ES-I3 (cell line): ENCODE results near the gene ODF2.
"Not testable (repeated sequence)": the region's sequence is repeated elsewhere in the genome, so short reads cannot be mapped to it uniquely, and the experiment has no call there.

Source experiments
- H3K36me3 ChIP-seq: 2 replicates; pipeline ENCODE4 v1.6.1; 2013; ENCODE audit warnings: mild to moderate bottlenecking, low read length, control low read depth, moderate library complexity; ENCODE audit not compliant: insufficient read depth
- H3K4me1 ChIP-seq: 2 replicates; pipeline ENCODE4 v1.6.1; 2013; ENCODE audit warnings: mild to moderate bottlenecking, control low read depth, low read length; ENCODE audit not compliant: insufficient read depth
- H3K9ac ChIP-seq: 2 replicates; pipeline ENCODE4 v1.6.1; 2013; ENCODE audit warnings: low read depth, mild to moderate bottlenecking, low read length, moderate library complexity
- H3K9me3 ChIP-seq: 2 replicates; pipeline ENCODE4 v1.6.1; 2013; ENCODE audit warnings: mild to moderate bottlenecking, low read length, moderate library complexity; ENCODE audit not compliant: control insufficient read depth, insufficient read depth

ODF2 gene

DNA sequence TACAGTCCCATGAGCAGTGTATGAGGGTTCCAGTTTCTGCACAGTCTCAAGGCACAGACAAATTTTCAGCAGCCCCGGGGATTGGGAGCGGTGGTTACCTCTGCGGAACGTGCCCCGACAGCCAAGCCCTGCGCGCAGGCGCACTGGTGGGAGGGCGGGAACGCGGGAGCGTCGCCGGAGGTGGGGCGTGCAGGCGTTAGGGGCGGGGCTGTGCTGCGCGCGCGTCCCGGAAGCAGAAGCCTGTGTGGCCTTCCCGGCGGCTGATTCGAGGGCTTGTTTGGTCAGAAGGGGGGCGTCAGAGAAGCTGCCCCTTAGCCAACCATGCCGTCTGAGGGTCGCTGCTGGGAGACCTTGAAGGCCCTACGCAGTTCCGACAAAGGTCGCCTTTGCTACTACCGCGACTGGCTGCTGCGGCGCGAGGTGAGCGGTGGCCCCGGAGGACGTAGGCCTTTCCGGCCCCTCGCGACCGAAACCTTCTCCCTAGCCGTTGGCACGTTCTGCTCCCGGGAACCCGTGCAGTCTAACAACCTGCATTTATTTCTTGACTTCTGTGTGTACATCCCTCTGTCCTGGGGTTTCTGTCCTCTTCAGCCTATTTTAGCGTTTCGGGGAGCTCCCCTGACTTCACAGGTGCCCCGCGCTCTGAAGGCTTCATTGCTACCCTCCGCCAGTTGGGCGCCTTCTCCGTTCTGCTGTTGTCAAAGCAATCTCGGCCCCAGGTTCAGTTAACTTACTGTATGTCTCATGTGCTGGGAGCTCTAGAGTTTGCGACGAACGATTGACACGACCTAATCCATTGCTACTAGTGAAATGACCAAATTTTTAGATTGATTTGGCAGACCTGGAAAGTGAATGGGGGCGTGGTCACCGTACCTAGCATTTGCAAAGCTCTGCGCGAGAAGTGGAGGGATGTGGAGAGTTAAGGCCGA is 48.9 kb downstream of the ODF2 start, which contains the start of gene GLE1:
GLE1 (plus strand) TSS at position 235 of the 929 bp plus-strand sequence; CDS start at position 322, 87 bp downstream.
- H3K9ac ChIP-seq = peak within 1 kb of the TSS; percentile 83
- H3K4me1 ChIP-seq = peaks cover 5% of the 10 kb centered on the region; the same call in 1 of the 2 replicates
- H3K36me3 ChIP-seq = peaks cover 2% of the 10 kb centered on the region; the same call in 1 of the 2 replicates
- no peaks in the 10 kb centered on the region for H3K9me3 ChIP-seq

DNA sequence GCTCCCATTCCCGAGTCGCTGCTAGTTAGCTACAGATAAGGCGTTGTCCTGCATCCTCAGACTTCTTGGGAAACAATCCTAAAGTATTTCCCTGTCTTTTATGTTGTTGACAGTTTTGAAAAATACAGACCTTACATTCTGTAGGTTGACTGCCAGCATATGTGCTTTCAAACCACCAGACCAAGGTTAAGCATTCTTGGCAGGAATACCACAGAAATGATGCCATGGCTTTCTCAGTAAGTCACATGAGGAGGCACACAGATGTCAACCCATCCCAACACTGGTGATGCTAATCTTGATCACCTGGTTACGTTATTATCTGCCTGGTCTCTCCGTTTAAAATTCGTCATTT is 49.6 kb downstream of the ODF2 start:
- H3K4me1 ChIP-seq = peaks cover 5% of the 10 kb centered on the region; the same call in 1 of the 2 replicates
- peaks cover 2% of the 10 kb centered on the region; the same call in 1 of the 2 replicates for H3K36me3 ChIP-seq
- H3K9me3 ChIP-seq = no peaks in the 10 kb centered on the region
- H3K9ac ChIP-seq = peak overlapping the region; percentile 83; the same call in 1 of the 2 replicates

DNA sequence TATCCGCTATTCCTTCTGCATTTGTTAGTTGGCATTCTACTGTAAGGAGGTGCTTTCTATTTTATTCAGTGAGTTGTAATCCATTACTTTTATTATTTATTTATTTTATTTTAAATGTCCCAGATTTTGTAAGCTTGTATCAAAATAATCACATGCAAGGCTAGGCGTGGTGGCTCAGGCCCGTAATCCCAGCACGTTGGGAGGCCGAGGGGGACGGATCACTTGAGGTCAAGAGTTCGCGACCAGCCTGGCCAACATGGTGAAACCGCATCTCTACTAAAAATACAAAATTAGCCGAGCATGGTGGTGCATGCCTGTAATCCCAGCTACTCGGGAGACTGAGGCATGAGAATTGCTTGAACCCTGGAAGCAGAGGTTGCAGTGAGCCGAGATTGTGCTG is 50.1 kb downstream of the ODF2 start:
- H3K36me3 ChIP-seq, H3K4me1 ChIP-seq, H3K9ac ChIP-seq: not testable (repeated sequence)

DNA sequence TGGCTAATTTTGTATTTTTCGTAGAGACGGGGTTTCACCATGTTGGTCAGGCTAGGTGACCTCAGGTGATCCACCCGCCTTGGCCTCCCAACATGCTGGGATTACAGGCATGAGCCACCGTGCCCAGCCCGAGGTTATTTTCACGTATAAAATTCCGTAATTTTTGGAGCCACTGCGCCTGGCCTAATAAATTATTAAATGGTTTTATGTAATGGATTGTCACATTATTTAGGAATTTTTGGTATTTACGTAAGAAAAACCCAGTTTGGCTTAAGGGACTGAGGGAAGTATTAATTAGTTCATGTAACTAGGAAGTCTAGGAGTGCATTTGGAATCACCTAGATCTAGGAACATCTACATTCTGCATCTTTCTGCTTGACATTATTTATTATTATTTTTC is 57.0 kb downstream of the ODF2 start:
- peaks cover 5% of the 10 kb centered on the region for H3K36me3 ChIP-seq
- no peaks in the 10 kb centered on the region for H3K4me1 ChIP-seq

More for the DNA sequence above, 50.1 kb downstream of the ODF2 start:
- H3K9me3 ChIP-seq = not testable (repeated sequence)

DNA sequence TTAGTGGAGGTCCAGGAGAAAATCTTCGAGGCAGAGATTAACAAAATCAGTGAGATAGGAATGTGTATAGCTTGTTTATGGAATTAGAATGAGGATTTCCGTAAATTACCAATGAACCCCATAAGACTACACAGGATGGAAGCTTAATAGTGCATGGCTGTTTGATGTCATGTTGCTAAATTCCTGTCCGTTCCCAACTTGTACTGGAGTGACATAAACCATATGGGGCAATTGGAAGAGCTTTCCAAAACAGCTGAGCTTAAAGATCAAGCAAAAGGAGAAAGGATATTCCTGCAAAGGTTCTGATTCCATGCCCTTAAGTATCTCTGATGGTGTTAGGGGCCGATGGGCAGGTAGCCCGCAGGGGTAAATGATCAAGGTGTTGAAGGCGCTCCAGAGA is 66.2 kb downstream of the ODF2 start:
- H3K4me1 ChIP-seq = no peaks in the 10 kb centered on the region
- no peaks in the 10 kb centered on the region for H3K9me3 ChIP-seq
- H3K36me3 ChIP-seq = no peaks in the 10 kb centered on the region
- no peak overlapping the region for H3K9ac ChIP-seq

More for the DNA sequence above, 57.0 kb downstream of the ODF2 start:
- Histone ChIP-seq H3K9me3 (no peaks in the 10 kb centered on the region), H3K9ac (no peak overlapping the region)

DNA sequence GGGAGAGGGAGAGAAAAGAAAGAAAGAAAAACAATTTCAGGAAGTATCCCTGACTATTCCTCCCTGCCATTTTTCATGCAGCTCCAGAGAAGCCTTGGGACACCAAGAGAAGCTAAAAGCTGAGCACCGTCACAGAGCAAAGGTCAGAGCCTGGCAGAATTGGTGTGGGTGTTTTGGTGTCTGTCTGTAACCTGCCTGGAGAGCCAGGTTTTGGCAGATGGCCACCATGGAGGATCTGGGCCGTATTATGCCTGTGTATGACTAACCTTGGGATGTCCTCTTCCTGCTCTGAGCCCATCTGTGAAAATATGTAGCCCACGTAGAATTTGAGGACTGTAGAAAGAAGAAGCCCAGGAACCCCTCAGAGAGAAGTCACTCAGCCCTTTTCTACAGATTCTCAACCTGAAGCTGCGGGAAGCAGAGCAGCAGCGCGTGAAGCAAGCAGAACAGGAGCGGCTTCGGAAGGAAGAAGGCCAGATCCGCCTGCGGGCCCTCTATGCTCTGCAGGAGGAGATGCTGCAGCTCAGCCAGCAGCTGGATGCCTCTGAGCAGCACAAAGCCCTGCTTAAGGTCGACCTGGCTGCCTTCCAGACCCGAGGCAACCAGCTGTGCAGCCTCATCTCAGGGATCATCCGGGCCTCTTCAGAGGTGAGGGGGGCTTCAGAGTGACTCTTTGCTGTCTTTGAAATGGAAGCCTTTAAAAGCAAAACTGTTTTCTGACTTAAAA is 67.6 kb downstream of the ODF2 start:
- H3K4me1 ChIP-seq = no peaks in the 10 kb centered on the region
- no peaks in the 10 kb centered on the region for H3K9me3 ChIP-seq
- no peak overlapping the region for H3K9ac ChIP-seq
- H3K36me3 ChIP-seq = no peaks in the 10 kb centered on the region

DNA sequence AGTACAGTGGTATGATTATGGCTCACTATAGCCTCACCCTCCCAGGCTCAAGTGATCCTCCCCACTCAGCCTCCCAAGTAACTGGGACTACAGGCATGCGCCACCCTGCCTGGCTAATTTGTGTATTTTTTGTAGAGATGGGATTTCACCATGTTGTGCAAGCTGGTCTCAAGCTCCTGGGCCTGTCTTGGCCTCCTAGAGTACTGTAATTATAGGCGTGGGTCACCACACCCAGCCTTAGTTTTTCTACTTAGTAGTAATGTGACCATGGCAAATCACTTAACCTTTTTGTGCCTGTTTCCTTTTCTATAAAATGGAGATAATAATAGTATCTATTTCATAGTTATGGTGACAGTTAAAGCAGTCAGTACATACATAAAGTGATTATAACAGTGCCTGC is 70.9 kb downstream of the ODF2 start:
- no peak overlapping the region for H3K9ac ChIP-seq
- no peaks in the 10 kb centered on the region for H3K36me3 ChIP-seq
- H3K4me1 ChIP-seq = no peaks in the 10 kb centered on the region
- H3K9me3 ChIP-seq = no peaks in the 10 kb centered on the region

DNA sequence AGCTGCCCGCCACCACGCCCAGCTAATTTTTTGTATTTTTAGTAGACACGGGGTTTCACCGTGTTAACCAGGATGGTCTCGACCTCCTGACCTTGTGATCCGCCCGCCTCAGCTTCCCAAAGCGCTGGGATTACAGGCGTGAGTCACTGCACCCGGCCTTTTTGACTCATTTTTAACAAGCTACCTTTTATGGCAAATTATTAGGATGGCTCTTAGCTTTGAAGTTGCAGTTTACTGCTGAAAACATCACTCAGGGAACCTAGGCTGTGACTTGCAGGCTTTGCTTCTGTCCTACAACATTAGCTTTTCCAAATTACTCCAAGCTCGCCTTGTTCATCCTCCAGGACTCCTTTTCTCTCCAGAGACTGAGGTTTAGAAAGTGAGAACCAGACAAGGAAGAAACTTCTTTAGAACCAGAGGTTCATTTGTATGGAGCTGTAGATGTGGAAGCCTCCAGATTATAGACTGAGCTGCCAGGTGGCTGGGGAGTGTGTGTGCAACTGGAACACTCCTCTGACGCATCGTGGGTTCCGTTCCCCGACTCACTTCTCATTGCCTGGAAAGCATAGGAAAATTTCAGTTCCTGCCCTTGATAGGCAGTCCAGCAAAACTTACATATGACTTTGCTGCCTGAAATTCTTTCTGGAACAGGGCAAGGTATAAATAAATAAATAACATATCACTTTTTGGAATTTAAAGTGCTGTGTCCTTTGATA is 72.8 kb downstream of the ODF2 start:
- no peaks in the 10 kb centered on the region; the same call in 1 of the 2 replicates for H3K36me3 ChIP-seq
- H3K9me3 ChIP-seq = no peaks in the 10 kb centered on the region
- no peaks in the 10 kb centered on the region for H3K4me1 ChIP-seq
- H3K9ac ChIP-seq = no peak overlapping the region

DNA sequence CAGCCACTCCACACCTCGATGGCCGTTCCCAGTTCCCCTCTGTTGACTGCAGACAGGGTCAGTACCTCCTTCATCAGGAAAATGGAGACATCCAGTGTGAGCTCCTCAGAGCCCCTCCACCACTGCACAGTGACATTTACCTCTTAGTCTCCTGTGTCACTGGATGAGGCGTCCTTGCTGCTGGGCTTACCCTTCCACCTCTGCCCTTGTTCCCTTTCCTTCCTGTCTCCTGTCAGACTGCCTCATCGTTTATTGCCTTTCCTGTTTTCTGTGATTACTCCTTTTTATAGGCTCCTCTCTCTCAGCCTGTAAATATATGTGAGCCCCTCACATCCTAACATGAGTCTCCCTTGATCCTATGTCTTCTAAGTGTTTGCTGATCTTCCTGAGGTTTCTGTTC is 73.4 kb downstream of the ODF2 start:
- Histone ChIP-seq H3K9ac (no peak overlapping the region), H3K9me3 (no peaks in the 10 kb centered on the region), H3K4me1 (no peaks in the 10 kb centered on the region), H3K36me3 (no peaks in the 10 kb centered on the region; the same call in 1 of the 2 replicates)

DNA sequence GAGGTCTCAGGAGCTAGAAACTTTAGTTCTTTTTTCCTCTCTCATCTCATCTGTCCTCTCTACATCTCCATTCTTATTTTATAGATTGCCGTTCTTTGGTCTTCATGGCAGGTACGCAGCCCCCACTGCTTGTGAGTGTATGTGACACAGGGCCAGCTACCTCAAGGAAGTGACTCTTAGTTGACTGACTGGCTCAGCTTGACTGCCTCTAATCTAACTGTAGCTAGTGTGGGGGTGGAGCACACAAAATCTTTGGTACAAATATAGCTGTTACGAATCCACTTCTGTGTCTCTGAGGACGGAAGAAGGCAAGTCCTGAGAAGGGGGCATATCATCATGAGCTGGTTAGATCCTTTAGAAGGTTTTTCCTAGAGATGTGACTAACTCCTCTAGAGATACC is 76.8 kb downstream of the ODF2 start:
- no peak overlapping the region for H3K9ac ChIP-seq
- H3K9me3 ChIP-seq = no peaks in the 10 kb centered on the region
- no peaks in the 10 kb centered on the region; the same call in 1 of the 2 replicates for H3K36me3 ChIP-seq
- H3K4me1 ChIP-seq = no peaks in the 10 kb centered on the region

DNA sequence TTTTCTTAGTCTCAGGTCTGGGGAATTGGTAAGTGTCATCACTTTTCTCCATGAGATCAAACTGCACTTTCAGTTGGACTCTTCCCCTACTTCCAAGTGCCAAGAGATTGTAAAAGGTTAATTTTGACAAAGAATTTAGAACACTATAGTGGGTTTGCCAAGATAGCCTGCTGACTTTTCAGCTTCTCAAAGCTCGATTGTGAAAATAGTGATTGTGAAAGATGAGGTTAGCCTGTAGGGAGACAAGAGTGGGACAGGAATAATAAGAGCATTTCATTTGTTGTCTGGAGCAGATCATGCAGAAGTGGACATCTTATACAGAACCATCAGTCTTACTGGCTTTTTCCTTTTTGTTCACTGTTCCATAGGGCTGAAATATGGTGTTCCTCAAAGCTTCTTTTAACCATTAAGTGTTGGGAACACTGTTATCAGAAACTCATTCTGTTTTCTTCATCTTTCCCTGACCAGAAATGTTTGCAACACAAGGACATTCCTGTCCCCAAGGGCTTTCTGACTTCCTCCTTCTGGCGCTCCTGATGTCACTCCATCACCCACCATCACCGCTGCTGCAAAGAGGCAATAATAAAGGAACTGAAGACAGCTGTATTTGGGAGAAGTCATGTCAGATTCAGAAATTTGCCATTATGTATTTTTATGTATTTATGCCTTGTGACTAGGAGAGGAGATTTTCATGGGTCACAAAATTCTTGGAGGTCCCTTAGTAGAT is 85.0 kb downstream of the ODF2 start:
- Histone ChIP-seq H3K4me1 (no peaks in the 10 kb centered on the region), H3K36me3 (no peaks in the 10 kb centered on the region; the same call in 1 of the 2 replicates)

DNA sequence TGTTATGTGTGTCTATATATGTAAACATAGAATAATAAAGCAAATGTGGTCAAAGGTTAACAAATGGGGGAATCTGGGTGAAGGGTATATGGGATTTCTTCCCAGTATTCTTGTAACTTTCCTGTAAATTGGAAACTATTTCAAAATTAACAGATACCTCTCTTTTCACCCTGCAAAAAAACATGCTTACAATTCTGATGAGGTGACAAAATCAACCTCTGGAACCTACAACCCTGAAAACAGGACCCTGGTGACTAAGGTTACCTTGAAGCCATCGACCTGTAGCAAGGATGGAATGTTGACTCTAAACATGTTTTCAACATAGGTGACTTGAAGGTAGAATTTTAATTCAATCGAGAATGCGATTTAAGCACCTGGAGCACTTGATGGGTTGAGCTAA is 90.7 kb downstream of the ODF2 start:
- Histone ChIP-seq H3K36me3 (no peaks in the 10 kb centered on the region), H3K9me3 (no peaks in the 10 kb centered on the region), H3K9ac (no peak overlapping the region), H3K4me1 (peaks cover 14% of the 10 kb centered on the region)

More for the DNA sequence above, 85.0 kb downstream of the ODF2 start:
- H3K9ac ChIP-seq = no peak overlapping the region
- no peaks in the 10 kb centered on the region for H3K9me3 ChIP-seq

DNA sequence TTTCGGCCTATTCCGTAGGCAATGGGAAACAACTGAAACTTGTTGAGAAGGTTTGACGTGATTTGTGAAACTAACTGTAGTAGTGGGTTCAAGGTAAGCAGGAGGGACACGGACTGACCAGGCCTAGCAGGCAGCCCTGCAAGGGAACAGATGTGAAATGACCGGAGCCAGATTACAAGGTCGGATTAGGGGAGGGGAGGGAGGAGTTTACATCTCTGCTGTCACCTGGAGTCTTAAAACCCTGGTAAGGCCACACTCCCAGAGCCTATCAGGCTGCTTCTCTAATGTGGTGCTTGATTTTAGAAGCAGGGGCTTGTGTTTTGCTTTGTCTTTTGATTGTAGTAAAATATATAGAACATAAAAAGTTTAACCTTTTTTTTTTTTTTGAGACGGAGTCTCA is 93.1 kb downstream of the ODF2 start:
- Histone ChIP-seq H3K36me3 (no peaks in the 10 kb centered on the region), H3K9ac (no peak overlapping the region), H3K4me1 (peaks cover 16% of the 10 kb centered on the region), H3K9me3 (no peaks in the 10 kb centered on the region)

DNA sequence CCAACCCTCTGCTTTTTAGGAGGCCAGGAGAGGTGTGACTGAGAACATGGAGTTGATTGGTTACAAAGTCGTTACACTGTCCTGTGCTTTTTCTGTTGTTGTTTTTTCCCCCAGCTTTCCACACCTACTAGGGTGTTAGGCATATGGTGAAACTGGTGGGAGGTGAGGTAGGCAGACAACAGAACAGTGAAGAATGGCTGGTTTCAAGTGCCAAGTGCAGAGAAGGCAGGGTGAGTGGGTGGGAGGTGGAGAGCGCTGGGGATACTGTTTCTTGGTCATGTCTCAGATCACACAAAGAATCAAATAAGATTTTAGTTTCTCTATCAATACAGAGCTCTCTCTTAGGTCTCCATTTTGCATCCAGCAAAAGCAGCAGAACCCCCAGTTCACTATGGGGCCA is 94.4 kb downstream of the ODF2 start:
- Histone ChIP-seq H3K9me3 (no peaks in the 10 kb centered on the region), H3K36me3 (no peaks in the 10 kb centered on the region), H3K4me1 (peaks cover 28% of the 10 kb centered on the region), H3K9ac (no peak overlapping the region)
